Suprapubic skin (tissue), 4 donors: Measurements from ENCODE around the gene CNPY2.
A peak's percentile ranks its signal among the peaks of the same experiment; 100 is the strongest.

Experiments used
- CTCF ChIP-seq, 2 donors: fragments of 200-600 bp in 1 of 2; fragments of 450-650 bp in 1 of 2; sonication (generic) in 1 of 2; IDR thresholded peaks; one replicate each; pipeline ENCODE4 v1.5.1; 2016 to 2019; ENCODE audit warnings: antibody characterized with exemption in 2 of 2, mild to moderate bottlenecking in 1 of 2, moderate library complexity in 1 of 2
- POLR2A ChIP-seq, 2 donors: fragments of 450-650 bp; IDR thresholded peaks; one replicate each; pipeline ENCODE4 v1.6.1; 2017; ENCODE audit warnings: antibody characterized with exemption in 2 of 2, mild to moderate bottlenecking in 2 of 2, moderate library complexity in 2 of 2
- POLR2AphosphoS5 ChIP-seq, 3 donors: sonication (generic); formaldehyde crosslinking; IDR thresholded peaks; one replicate each; pipeline ENCODE4 v1.6.1; 2017; ENCODE audit warnings: antibody characterized with exemption in 3 of 3

DNA sequence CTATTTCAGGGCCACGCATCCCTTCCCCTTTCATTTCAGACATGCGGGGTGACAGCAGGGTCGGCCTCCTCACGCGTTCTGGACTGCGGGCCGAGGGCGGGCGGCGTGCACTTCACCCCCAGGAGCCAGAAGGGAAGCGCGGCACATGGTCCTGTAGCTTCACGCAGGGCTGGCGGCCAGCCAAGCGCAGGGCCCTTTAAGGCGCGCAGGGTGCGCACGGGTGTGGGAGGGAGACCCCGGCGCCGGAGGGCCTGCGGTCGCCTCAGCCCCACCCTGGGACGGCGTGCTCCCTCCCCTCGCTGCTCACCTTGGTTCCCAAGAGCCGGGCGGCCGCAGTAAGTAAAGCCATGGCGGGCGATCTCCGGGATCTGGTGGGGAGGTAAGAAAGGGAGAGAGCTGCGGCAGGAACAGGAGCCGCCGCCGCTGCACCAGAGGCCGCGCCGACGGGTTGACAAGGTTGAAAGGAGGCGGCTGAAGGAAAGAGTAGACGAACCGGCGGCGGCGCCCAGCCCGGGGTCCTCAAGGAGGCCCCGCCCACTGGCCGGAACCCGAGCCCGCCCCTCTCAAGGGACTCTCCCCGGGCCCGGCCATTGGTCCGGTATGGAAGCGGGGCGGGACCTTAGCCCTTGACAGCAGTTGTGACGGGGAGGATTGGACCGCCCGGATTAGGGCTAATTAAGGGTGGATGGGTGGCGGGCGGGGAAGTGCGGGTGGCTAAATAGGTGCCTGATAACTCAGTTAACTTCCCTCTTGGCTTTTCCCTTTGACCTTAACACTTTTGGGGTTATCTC, 15.7 kb downstream of the CNPY2 start, which contains the start of gene CS:
- TF ChIP-seq CTCF (IDR thresholded peaks at IDR 0.05) (no peak), POLR2A (IDR thresholded peaks at IDR 0.05) (peak in 1 of 2 donors; percentile 46), POLR2AphosphoS5 (IDR thresholded peaks at IDR 0.05) (peak in 2 of 3 donors; percentile 32 to 46)
